ENCODE measurements around the gene RAMACL.

DNA sequence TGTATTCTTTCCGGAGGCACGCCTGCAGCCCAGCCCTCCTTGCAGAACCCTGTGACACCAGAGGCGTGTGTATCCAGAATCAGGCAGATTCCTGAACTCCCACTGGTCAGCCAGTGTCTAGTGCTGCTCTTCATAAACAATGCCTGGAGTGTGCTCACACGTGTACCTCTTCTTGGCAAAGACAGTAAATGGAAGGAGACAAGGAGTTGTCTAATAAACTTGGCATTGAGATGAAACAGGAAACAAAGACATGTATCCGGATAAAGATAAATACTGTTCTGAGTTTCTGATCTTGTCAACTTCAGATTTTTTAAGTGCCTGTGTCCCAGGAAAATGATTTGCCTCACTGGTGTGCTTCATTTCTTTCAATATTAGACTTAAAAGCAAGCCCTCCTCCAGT, 38.9 kb upstream of the RAMACL start:
- TF ChIP-seq, protein P1, sequence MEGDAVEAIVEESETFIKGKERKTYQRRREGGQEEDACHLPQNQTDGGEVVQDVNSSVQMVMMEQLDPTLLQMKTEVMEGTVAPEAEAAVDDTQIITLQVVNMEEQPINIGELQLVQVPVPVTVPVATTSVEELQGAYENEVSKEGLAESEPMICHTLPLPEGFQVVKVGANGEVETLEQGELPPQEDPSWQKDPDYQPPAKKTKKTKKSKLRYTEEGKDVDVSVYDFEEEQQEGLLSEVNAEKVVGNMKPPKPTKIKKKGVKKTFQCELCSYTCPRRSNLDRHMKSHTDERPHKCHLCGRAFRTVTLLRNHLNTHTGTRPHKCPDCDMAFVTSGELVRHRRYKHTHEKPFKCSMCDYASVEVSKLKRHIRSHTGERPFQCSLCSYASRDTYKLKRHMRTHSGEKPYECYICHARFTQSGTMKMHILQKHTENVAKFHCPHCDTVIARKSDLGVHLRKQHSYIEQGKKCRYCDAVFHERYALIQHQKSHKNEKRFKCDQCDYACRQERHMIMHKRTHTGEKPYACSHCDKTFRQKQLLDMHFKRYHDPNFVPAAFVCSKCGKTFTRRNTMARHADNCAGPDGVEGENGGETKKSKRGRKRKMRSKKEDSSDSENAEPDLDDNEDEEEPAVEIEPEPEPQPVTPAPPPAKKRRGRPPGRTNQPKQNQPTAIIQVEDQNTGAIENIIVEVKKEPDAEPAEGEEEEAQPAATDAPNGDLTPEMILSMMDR (conservative IDR thresholded peaks at IDR 0.05; ENCODE audit: low read depth, low read length): no peak
- TF ChIP-seq EZH2phosphoT487 (IDR thresholded peaks at IDR 0.05; ENCODE audit: borderline replicate concordance, low read length): no peak
